Activated CD4-positive, alpha-beta T cell treated with anti-CD3 and anti-CD28 coated beads, Interleukin-2, Interleukin-4, amounts not matched to agents 100 ng/mL and 50 ng/mL, durations not matched to agents 16 hours and 8 hours (primary cell): ENCODE measurements around the gene MGAT4A.
A peak's percentile ranks its signal among the peaks of the same experiment; 100 is the strongest.
"Not testable (repeated sequence)": the region's sequence is repeated elsewhere in the genome, so short reads cannot be mapped to it uniquely, and the experiment has no call there.

Source experiments
- DNase-seq: peaks from one replicate; pipeline ENCODE4 v3.0.0-alpha.2; 2020; ENCODE audit warnings: low spot score

The MGAT4A gene

DNA sequence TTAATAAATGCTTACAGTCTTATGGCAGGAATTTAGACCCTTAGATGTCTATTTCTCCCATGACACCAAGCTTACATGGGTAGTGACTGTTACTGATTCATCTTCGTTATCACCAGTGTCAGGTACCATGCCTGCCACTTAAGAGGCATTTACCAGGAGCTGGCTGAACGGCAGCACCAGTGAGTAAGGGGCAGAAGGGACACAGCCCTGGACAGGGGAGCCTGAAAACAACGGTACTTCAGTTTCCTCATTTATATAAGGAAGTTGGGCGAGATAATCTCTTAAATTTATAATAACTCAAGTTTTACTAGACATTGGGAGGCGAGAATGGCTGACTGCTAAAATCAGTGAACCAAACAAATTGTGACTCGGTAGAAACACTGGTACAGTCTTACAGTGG lies 123.8 kb downstream of the MGAT4A start:
- DNase-seq = no peak

DNA sequence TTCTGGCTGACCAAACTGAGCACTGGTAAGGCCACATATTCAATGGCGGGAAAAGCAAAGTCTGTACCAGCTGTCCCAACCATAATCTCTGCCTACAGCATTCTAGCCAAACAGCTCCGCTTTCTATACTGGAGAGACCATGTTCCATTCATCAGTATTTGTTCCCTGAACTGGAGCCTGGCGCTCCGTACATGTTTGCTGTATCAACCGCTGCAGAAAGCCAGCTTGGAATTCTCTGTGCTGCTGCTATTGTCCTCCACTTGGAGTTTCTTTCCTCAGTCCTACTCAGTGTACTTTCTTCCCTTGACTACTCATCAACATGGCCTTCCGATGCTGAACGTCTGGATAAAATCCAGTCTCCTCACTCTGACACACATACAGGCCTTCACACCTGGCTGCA lies 124.5 kb downstream of the MGAT4A start:
- DNase-seq = no peak

- DNase-seq = no peak
Measured at GRCh38 chr2:98605076-98605475, 125.9 kb downstream of the MGAT4A start.

DNA sequence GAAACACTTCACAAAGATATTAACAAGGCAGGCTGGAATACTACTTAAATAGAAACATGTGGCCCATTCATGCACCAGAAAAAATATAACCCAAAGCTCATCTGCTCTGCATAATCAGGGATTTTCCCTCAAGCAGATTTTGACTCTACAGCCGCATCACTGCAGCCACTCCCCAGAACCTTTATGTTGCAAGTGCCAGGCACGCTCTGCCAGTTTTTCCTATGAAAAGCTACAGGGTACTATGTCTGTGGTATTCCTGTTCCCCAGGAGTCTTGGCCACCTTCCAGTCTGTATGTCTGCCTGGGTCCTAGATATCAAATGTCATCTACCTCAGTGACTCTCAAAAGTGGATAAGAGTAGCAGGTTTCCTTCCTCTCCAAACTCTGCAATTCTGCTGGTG lies 126.4 kb downstream of the MGAT4A start:
- DNase-seq = no peak

DNA sequence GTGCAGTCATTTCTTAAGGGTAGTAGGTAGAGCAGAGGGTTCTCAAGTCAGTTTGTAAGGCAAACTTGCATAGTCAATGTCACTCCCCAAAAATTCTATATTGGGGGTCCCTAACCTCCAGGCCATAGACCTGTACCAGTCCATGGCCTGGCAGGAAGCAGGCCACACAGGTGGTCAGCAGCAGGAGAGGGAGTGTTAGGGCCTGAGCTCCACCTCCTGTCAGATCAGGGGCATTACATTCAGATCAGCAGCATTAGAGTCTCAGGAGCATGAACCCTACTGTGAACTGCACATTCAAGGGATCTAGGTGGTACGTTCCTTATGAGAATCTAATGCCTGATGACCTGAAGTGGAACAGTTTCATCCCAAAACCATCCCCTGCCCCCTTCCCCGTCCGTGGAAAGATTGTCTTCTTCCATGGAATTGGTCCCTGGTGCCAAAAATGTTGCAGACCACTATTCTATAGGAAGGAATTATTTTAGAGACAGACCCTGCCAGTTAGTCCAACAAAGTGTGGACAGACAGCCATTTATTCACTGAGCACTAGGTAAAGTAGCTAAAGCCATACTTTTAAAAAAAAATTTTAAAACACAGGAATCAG lies 129.3 kb downstream of the MGAT4A start:
- DNase-seq = peak; percentile 24

GRCh38 chr2:98598781-98599428 lies 132.0 kb downstream of the MGAT4A start:
- no peak for DNase-seq

GRCh38 chr2:98594665-98595064 lies 136.3 kb downstream of the MGAT4A start:
- not testable (repeated sequence) for DNase-seq

DNA sequence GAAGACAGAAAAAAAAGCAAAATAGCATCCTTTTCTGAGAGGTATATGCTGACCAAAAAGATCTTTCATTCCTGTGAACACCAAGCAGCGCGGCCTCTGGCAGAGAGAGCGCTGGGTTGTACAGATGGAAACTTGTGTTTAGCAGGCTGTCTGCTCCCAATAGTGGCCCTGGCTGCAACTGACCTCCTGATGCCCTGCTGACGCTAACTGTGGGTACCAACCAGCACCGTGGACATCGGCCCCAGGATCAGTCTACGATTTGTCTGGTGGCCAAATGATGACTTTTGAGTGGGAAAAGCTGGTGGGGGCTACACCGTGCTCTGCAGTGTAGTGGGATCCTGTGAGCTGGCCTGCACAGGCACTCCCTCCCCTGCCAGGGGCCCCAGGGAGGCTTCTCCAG lies 138.4 kb downstream of the MGAT4A start:
- no peak for DNase-seq

DNA sequence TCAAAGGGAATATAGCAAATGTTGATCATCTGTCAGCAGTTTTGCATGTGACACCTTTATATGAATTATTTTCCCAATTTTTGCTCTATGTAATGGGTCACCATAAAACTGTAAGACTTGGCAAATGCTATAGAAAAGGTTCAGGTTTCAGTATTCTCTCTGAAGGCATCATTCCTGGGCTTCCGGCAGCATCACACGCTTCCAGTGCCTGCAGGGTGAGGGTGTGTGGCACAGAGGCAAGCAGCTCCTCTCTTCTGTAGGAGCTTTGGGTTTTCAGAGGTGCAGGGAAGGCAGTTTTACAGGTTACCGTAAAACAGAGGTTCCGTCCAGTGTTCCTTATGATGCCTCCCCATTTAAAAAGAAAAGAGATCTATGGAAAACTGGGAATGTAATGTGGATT lies 141.4 kb downstream of the MGAT4A start:
- DNase-seq = no peak

DNA sequence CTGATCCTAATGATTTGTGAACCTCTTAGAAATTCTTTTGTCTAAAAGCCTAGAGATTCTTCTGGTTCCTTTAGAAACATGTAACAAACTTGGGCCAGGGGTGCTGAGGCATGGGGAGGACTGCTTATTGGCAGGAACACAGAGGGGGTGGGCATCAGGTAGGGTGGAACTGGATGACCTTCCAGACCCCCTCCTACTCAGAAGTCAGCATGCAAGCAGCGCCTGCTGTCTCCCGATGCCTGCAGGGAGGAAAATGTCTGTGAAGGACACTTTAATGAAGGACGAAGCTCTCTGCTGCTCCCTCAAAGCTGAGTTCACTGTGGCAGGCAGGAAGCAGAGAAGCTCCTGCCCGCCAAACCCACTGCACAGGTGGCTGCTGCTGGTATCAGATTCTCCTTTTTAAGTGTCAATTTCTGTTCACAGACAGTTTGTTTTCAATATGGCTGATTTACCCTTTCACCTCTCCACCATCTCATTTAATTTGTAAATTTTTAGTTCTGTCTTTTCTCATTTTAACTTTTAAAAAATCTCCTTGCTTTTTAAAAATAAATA lies 142.0 kb downstream of the MGAT4A start:
- no peak for DNase-seq

DNA sequence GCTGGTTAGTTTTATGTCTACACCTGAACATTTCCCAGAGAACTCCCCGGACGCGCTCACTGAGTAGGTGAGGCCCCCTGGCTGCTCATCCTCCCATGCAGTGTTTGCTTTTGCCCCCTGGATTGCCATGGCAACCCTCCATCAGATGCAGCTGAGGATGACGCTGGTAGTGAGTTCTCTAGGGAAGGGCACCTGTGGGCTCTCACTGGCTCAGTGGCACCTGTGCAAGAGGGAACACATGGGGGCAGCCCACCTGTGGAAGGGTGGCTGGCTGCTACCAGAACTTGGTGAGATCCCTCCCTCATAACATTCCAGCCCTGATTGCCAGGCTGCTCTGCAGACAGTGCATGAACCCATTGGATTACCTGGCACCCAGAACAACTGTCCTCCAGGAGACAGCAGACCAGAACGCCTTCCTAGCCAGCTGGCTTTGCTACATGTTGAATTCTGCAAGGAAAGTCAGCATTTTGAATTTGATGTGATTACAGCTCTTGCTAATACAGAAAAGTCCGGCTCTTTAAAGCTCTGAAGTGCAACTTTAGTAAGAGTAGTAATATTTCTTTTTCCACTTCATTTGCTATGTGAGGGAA lies 144.3 kb downstream of the MGAT4A start:
- DNase-seq = no peak

GRCh38 chr2:98585386-98585785 lies 145.5 kb downstream of the MGAT4A start:
- no peak for DNase-seq

GRCh38 chr2:98583816-98584618 lies 146.9 kb downstream of the MGAT4A start:
- no peak for DNase-seq

- DNase-seq = no peak
Measured at GRCh38 chr2:98583276-98583675, 147.7 kb downstream of the MGAT4A start.

- DNase-seq = no peak
Measured at GRCh38 chr2:98582523-98582922, 148.4 kb downstream of the MGAT4A start.

DNA sequence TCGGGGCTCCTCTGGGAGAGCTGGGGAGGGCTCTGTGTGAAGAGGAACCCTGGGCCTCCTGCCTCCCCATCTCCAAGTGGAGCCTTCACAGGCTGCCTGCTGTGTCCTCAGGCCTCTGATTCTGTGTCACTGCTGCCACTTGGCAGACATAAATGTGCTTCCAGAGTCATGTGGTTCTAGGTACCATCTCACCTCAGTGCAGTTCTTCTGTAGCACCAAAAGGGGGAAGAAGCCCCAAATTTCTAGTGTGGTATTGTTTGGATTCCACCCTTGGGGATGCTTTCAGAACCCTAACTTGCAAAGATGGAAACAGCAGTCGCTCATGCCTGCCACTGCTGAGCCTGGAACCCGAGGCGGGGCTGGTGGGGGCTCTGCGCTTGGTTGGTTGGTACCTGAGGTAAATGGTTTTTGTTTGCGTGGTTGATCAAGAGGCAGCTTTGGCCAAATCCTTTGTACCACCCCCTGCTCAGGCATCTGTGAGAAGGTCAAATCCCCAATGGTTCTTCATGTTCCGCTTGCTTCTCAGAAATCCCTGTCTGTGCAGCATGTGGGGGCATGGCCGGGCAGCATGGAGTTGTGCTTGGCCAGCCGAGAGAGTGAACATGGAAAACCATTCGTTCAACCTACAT lies 150.2 kb downstream of the MGAT4A start:
- no peak for DNase-seq

- no peak for DNase-seq
Measured at GRCh38 chr2:98579926-98580325, 151.0 kb downstream of the MGAT4A start.

GRCh38 chr2:98578231-98578630 lies 152.7 kb downstream of the MGAT4A start:
- DNase-seq = no peak

- no peak for DNase-seq
Measured at GRCh38 chr2:98577313-98577712, 153.6 kb downstream of the MGAT4A start.

DNA sequence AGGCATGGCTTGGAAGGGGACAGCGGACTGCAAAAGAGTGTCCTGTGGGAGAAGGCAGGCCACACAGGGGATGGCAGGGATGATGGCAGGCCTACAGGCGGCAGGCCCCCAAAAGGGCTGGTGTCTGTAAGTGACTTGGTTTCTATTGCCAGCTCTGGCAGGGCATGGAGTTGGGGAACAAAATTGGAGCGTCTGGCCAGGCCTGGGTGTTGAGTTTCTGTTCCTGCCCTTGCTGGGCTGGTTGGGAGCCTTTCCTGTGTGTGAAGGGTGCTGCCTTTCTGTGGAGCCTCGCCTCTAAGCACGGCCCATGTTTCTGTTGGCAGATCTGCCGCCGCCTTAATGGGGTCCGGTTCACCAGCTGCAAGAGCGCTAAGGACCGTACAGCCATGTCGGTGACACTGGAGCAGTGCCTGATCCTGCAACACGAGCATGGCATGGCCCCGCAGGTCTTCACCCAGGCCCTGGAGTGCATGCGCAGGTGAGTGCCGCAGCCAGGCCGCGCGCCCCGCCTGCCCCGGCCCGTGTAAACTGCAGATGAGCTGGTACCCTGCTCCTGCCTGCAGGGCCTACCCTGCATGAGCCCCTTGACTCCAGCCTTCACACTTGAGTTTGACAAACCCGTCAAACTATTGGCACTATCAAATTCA lies 154.1 kb downstream of the MGAT4A start:
- DNase-seq = no peak

GRCh38 chr2:98573426-98573825 lies 157.5 kb downstream of the MGAT4A start:
- no peak for DNase-seq

- no peak for DNase-seq
Measured at GRCh38 chr2:98572676-98573075, 158.3 kb downstream of the MGAT4A start.
